Fibroblast of skin of right biceps (primary cell): Measurements from ENCODE around the gene SLC12A2.

Experiments
- DNase-seq: peaks from one replicate; pipeline ENCODE4 v3.0.0-alpha.2; 2013

Gene SLC12A2

GRCh38 chr5:128083033-128083810 is at the start of gene SLC12A2:
Gene SLC12A2 (plus strand): TSS chr5:128083766. CDS start chr5:128083955, 189 bp downstream.
- DNase-seq = peak; percentile 97

GRCh38 chr5:128035689-128036088 is 47.9 kb upstream of the SLC12A2 start:
- no peak for DNase-seq

GRCh38 chr5:128036950-128037349 is 46.6 kb upstream of the SLC12A2 start:
- DNase-seq = peak; percentile 9

GRCh38 chr5:128038643-128039042 is 44.9 kb upstream of the SLC12A2 start:
- DNase-seq = peak; percentile 59

- no peak for DNase-seq
These were observed 42.6 kb upstream of the SLC12A2 start for GRCh38 chr5:128040927-128041326.

GRCh38 chr5:128052780-128053179 is 30.8 kb upstream of the SLC12A2 start:
- no peak for DNase-seq

GRCh38 chr5:128053291-128053954 is 30.1 kb upstream of the SLC12A2 start:
- DNase-seq = peak; percentile 24

GRCh38 chr5:128060644-128061385 is 22.8 kb upstream of the SLC12A2 start:
- no peak for DNase-seq

- peak; percentile 76 for DNase-seq
These were observed 21.3 kb upstream of the SLC12A2 start for GRCh38 chr5:128062172-128062746.

- no peak for DNase-seq
These were observed 9.4 kb upstream of the SLC12A2 start for GRCh38 chr5:128074171-128074570.

GRCh38 chr5:128074953-128075352 is 8.6 kb upstream of the SLC12A2 start:
- no peak for DNase-seq

GRCh38 chr5:128077526-128077925 is 6.0 kb upstream of the SLC12A2 start:
- DNase-seq = no peak

GRCh38 chr5:128081111-128081851 is 2.3 kb upstream of the SLC12A2 start:
- peak; percentile 12 for DNase-seq

GRCh38 chr5:128082551-128083032 is 974 bp upstream of the SLC12A2 start:
- no peak for DNase-seq

- DNase-seq = no peak
These were observed 253 bp downstream of the SLC12A2 start for GRCh38 chr5:128083811-128084227.

GRCh38 chr5:128084228-128085167 is 932 bp downstream of the SLC12A2 start:
- peak; percentile 34 for DNase-seq

GRCh38 chr5:128085413-128085812 is 1.8 kb downstream of the SLC12A2 start:
- no peak for DNase-seq

- no peak for DNase-seq
These were observed 8.0 kb downstream of the SLC12A2 start for GRCh38 chr5:128091579-128091978.

- DNase-seq = no peak
These were observed 8.6 kb downstream of the SLC12A2 start for GRCh38 chr5:128092144-128092543.

GRCh38 chr5:128093368-128093767 is 9.8 kb downstream of the SLC12A2 start:
- peak; percentile 55 for DNase-seq

- DNase-seq = no peak
These were observed 13.7 kb downstream of the SLC12A2 start for GRCh38 chr5:128097224-128097623.
